Measurements from ENCODE around the gene CELF1.

DNA sequence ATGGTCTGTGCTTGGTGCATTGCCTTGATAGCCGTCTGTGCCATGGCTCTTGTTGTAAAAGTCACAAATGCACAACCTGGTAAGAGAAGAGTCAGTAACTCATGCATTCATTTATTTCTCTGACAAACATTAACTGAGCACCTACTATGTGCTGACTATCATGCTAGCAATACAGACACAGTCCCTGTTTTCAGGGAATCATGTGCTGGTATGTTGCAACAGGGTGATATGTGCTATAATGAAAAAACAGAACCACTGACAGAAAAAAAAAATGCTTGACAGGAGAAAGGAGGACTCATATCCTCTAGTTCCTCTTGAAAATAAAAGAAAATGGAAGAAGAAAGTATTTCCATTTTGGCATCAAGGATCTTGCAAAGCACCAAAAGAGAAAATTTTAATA lies 69.5 kb downstream of the CELF1 start:
- TF ChIP-seq, protein P1, sequence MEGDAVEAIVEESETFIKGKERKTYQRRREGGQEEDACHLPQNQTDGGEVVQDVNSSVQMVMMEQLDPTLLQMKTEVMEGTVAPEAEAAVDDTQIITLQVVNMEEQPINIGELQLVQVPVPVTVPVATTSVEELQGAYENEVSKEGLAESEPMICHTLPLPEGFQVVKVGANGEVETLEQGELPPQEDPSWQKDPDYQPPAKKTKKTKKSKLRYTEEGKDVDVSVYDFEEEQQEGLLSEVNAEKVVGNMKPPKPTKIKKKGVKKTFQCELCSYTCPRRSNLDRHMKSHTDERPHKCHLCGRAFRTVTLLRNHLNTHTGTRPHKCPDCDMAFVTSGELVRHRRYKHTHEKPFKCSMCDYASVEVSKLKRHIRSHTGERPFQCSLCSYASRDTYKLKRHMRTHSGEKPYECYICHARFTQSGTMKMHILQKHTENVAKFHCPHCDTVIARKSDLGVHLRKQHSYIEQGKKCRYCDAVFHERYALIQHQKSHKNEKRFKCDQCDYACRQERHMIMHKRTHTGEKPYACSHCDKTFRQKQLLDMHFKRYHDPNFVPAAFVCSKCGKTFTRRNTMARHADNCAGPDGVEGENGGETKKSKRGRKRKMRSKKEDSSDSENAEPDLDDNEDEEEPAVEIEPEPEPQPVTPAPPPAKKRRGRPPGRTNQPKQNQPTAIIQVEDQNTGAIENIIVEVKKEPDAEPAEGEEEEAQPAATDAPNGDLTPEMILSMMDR (conservative IDR thresholded peaks at IDR 0.05; ENCODE audit: low read length): no peak
- no peak for TF ChIP-seq EZH2phosphoT487 (IDR thresholded peaks at IDR 0.05; ENCODE audit: borderline replicate concordance)
